Liver (tissue), 3 donors: ENCODE results near the gene TBC1D16.

Source experiments
- CTCF ChIP-seq: fragments of 150-350 bp; IDR thresholded peaks from 2 replicates; pipeline ENCODE4 v1.5.1; 2017; ENCODE audit warnings: improper control_type of control experiment, low read depth, low read length; ENCODE audit not compliant: missing input control
- EGR1 ChIP-seq, 2 donors: IDR thresholded peaks; 2 replicates each; pipeline ENCODE4 v1.6.1; 2016 to 2018; ENCODE audit warnings: antibody characterized with exemption in 2 of 2, low read depth in 2 of 2
- MAX ChIP-seq: IDR thresholded peaks from 2 replicates; pipeline ENCODE4 v1.6.1; 2016; ENCODE audit warnings: antibody characterized with exemption
- RAD21 ChIP-seq, 2 donors: IDR thresholded peaks; 2 replicates each; pipeline ENCODE4 v1.6.1; 2016; ENCODE audit warnings: antibody characterized with exemption in 2 of 2, mild to moderate bottlenecking in 2 of 2
- TAF1 ChIP-seq: conservative IDR thresholded peaks from 2 replicates; pipeline ENCODE4 v1.6.1; 2016; ENCODE audit warnings: antibody characterized with exemption, mild to moderate bottlenecking
- donor health status: healthy.
- donor health status: healthy.

GRCh38 chr17:80006811-80007752 lies 28.6 kb downstream of the TBC1D16 start:
- TF ChIP-seq CTCF = no peak
- TF ChIP-seq EGR1 (IDR thresholded peaks at IDR 0.05; ENCODE audit: low read depth in 2 of 2) = no peak
- no peak for TF ChIP-seq MAX
- TF ChIP-seq TAF1 = no peak
- no peak for TF ChIP-seq RAD21 (IDR thresholded peaks at IDR 0.05)
